Right forelimb (tissue), 1 donor: ENCODE measurements around the gene MKNK2.

Experiments used
- DNase-seq: peaks from one replicate; pipeline ENCODE4 v3.0.0-alpha.2; 2018

MKNK2 gene

DNA sequence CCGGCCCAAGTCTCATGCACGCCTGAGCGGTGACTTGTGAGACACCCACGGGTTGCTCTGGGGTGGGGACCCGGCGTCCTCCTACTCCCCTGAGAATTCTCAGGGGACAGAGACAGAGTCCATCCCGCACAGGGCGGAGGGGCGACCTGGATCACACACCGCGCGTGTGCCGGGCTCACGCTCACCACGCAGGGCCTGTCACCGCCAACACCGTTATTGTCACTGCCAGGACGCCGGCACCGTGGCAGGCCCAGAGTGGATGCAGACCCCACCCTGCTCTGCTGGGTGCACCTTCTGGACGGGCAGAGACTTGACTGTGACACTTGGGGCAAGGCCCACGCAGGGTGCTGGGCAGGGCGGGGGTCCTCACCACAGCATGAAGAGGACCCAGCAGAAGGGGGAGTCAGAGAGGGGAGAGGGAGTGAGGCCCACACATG is 28.8 kb upstream of the MKNK2 start:
- no peak for DNase-seq

DNA sequence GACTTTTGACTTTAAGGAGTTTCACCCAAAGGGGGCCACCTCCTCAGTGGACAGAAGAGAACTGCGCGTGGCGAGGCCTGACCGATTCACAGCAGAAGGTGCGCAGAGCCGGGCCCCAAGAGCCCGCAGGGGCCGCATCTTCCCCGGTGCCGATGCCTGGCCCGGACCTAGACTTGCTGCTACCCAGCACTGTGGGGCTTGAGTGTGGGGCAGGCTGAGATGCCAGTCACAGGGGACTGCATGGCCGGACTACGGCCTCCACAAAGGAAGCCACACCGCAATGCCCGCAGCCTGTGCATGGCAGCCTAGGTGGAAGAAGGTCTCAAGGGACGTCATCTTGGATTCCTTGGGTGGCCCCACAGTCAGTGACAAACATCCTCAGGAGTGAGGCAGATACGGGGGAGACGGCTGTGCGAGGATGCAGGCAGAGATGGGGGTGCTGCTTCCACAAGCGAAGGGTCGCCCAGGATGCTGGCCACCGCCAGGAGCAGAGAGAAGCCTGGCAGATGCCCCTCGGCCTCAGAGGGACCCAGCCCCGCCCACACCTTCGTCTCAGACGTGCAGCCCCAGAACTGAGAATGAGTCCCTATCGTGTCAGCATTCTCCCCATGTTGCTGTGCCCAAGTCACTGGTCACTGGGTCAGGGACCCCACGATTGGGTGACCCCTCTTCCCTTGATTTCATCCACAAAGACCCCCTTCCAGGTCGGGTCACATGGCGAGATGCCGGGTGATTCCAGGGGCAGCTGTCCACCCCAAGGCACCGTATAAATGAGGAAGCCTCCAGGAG is 28.2 kb upstream of the MKNK2 start:
- no peak for DNase-seq

DNA sequence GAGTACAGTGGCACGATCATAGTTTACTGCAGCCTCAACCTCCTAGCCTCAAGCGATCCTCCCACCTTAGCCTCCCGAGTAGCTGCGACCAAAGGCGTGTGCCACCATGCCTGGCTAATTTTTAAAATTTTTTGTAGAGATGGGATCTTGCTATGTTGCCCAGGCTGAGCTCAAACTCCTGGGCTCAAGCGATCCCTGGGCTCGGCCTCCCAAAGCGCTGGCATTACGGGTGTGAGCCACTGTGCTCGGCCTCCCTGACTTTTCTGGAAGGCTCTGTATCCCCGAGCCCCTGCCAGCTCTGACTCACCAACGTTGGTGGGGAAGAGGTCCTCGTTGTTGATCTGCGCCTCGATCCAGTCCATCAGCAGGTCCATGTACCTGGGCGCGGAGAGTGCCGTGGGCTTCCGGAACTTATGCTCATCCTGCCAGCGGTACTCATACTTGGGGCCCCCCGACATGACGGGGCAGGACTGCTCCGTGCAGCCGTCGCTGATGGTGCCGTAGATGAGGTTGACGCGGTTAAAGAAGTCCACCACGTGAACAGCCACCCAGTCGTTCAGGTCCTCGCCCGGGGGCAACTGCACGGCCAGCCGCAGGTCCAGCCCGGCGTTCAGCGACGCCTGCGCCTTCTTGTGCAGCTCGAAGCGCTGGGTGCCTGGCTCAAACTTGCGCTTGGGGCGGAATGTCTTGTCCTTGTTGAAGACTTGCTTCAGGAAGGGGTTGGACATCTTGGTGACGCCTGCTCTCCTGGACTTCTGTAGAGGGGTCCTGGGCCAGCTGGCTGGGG is 27.0 kb upstream of the MKNK2 start:
- no peak for DNase-seq

DNA sequence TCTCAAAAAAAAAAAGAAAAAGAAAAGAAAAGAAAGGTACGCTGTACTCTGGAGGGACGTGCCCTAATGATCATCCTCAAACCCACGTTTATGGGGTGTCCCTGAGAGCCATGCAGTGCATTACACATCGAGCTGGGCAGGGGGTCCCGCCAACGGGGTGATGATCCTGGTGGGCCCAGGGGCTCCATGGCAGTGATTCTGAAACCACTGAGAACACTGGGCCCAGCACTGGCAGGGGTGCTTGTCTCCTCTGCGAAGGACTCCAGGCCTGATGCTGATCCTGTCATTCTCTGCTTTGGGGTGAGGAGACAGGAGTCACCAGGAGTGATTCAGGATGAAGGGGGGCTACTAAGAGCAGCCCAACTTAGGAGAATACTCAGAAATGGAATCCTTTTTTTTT is 26.4 kb upstream of the MKNK2 start:
- no peak for DNase-seq

DNA sequence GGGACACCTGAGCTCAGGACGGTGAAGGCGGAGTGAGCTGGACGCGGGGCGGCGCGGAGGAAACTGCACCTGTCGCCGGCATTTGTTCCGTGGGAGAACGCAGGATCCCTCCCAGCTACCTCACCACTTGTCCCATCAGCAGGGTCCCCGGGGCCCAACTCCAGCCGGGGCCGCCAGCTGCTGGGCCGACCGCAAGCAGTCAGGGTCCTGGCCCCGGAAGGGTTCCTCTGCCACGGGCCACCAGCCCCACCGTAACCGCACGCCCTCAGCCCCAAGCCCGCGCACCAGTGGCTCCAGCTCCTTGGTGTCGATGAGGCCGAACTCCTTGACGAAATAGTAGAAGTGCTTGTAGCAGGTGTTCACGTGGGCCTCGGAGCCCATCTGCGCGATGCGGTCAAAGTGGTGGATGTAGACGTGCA is 25.5 kb upstream of the MKNK2 start:
- DNase-seq, result no peak

DNA sequence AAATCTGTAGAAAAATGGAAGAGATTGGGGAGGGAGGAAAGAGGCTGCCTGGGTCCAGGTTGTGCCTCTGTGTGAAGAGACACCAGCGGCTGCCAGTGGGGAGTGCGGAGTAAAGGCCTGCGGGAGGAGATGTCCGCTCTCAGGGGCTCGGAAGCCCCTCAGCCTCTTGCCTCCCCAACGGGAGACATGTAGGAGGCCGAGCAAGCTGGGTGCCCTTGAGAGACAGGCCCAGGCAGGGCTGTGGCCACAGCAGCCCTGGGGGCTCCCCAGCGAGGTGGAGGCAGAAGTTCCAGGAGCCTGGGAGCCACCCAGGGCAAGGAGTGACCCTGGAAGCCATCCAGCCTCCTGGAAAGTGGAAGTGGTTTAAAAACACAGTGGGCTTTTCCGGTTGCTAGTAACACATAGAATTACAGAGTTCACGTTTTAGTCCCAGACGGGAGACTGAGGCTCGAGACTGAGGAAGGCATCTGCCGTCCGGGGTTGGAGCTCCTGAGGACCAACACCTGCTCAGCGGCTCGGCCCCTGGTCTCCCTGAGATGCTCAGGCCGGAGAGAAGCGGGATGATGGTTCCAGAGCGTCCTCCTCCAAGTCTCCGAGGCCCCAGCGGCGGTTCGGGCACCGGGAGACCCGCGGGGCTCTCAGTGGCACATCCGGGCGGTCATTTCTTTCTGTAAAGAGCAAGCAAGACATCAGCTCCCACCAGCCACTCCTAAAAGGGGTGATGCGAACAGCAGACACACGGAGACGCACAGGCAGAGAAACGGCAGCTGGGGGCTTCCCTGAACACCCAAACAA is 21.9 kb upstream of the MKNK2 start:
- DNase-seq, result no peak

DNA sequence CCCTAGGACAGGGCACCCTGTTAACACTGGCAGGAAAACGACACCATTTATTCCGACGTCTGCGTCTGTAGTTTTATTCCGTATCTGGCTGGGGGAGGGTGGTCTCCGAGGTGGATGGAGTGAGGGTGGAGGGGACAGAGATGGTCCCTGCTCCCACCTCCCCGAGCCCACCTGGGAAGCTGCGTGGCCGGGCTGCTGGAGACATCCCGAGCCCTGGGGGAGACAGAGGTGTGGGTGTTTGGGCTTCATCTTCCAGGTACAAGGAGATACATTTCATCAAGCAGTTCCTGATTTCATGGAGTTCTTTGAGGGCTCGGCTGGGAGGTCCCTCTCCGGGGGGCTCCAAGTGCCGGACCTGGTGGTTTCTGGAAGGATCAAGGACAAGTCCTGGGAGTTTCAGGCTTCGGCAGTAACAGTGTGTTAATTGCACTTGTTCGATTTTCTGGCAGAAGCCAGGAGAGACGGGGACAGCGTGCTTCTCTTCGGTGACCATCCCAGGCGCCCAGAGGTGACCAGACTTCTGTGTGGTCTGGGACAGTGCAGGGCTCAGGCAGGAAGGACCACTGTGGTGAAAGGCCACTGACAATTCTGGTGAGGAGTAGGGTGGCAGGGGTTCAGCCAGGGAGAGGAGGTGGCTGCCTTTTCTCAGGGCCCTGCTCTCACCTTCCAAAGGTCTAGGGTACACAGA is 20.1 kb upstream of the MKNK2 start:
- DNase-seq, result no peak

DNA sequence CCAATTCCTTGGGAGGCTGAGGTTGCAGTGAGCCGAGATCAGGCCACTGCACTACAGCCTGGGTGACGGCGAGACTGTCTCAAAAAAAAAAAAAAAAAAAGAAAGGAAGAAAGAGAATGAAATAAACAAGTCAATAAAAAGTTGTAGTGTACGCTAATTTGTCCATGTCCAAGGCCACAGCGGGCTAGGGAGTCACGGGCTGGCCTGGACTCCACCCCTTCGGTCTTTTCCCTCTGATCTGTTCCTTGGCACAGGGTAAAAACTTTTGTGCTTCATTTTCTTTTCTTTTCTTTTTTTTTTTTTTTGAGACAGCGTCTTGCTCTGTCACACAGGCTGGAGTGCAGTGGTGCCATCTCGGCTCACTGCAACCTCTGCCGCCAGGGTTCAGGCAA is 19.4 kb upstream of the MKNK2 start:
- no peak for DNase-seq

DNA sequence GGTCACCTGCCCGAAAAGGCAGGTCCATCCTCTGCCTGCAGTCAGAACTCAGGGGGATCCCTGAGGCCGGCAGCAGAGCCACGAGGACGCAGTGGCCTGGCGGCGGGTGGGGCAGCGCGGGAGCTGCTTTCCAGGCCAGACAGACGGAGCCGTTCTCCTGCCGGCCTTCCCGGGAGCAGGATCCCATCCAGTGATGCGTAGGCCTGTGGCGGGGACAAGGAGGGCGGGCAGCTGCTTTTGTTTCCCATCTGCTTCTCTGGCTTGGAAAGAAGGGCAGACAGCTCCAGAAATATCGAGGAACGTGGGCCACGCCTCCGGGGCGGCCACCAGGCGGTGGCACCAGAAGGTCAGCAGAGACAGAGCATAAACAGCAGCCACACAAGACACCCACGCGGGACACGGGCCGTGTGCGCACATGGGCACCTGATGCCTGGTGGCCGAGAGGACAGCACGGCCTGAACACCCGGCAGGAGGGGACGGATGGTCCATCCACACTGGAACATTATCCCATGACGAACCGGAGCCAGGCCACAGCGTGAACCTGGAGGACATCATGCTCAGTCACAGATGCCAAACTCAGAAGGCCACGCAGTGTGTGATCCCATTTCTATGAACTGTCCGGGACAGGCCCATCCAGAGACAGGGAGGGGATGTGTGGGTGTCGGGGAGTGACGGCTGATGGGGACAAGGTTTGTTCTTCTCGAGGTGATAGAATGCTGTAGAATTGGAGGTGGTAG is 13.9 kb upstream of the MKNK2 start:
- no peak for DNase-seq

DNA sequence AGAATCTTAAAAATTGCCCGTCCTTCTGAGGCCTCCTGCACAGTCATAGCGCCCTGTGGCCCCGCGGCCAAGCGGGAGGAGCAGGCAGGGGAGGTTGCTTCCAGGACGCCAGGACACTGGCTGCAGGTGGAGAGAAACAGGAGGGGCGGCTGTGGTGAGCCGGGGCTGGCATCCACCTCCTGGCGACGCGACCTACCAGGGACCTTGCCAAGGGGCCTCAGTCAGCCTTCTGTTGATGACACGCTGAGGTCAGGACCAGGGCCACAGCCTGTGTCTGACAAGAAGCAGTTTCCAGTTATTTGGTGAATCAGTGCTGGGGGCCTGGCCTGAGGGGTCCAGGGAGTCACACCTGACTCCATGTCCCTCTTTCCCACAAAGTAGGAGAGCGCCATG is 13.3 kb upstream of the MKNK2 start:
- no peak for DNase-seq

DNA sequence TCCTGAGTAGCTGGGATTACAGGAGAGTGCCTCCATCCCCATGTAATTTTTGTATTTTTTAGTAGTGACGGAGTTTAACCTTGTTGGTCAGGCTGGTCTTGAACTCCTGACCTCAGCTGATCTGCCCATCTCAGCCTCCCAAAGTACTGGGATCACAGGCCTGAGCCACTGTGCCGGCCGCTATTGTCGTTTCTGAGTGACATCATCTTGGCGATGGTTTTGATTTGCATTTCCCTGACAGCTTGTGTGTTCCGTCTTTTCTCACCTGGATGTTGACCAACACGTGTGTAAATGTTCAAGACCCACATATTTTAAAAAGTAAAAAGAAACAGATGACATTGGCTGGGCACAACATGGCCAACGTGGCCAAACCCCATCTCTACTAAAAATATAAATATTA is 12.8 kb upstream of the MKNK2 start:
- DNase-seq, result no peak

DNA sequence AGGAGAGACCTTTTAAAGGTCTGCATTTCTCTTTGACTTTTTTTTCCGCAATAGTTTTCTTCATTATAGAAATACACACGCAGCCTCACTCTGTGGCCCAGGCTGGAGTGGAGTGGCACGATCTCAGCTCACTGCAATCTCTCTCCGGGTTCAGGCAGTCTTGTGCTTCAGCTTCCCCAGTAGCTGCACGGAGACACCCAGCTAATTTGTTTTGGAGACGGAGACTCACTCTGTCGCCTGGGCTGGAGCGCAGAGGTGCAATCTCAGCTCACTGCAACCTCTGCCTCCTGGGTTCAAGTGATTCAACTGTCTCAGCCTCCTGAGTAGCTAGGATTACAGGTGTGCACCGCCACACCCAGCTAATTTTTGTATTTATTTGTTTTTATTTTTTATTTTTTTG is 11.7 kb upstream of the MKNK2 start:
- no peak for DNase-seq

DNA sequence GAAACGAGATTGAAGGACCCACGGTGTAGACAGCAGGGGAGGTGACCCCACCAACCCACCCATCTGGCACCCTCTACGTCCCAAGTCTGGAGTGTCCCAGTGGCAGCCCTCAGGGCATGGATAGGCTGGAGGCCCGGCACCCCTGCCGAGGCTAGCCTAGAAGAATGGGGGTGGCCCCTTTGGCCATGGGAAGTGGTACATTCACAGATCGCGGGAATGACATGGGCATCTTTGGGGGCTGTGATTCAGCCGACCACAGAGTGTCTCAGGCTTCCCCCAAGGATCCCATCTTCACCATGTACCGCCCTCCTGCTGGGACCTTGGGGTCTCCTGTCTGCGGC is 11.3 kb upstream of the MKNK2 start:
- no peak for DNase-seq

DNA sequence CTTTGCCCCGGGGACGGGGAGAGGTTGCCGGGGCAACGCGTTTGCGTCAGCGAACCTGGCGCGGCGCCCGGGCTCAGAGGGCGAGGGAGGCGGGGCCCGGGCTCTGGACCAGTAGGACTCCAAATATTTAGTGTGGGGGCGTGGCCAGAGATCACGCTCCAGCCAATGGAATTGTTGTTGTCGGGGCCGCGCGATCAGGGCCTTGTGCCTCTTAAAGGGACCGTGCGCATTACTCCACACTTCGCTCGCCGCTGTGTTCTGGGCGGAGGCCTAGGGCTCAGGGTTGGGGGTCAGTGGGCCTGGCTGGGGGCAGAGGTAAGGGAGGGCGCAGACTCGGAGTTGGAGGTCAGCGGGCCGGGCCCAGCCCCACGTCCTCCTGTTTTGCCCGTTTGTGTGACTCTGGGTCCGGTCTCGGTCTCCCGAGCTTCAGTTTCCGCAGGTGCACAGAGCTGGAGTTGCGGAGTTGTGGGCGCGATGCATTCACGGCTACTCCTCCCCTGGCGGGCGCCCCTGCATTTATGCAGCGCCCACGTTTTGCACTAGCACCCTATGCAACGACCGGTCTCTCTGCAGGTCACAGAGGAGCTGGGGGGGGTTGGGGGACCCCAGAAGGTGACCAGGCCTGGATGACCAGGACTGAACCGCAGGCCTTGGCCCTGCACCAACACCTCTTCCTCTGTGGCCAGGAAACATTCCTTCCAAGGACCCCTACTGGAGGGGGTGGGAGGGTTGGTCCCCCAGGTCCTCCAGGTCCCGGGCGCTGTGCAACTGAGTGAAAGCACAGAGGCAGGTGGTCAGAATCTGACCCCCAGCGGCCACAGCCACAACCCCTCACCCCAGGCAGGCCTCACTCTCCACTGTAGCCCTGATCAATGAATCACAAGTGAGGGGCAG is 10.7 kb upstream of the MKNK2 start:
- peak; percentile 100 for DNase-seq

DNA sequence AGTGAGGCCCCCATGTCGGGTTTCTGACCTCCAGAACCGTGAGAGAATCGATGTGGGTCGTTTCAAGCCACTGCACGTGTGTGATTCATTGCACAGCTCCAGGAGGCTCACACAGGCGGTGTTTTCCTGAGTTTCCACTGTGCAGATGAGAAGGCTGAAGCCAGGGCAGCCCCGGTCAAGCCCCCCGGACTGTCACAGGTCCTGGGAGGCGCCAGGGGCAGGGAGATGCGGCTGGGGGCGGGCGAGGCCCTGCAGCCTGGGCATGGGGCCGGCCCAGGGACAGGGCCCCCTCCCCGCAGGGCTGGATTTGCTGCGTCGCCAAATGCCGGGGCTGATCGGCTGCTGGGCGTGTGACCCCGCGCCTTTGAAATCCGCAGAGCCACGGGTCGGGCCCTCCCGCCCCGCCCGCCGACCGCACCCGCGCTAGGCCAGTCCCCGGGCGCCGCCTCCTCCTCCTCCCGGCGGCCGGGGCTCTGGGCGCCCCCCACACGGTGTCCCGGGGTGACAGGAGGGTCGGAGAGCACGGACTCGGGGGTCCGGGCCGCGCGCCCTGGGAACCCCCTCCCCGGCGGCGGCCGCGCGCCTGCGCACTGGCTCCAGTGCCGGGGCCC is 9.9 kb upstream of the MKNK2 start:
- no peak for DNase-seq

DNA sequence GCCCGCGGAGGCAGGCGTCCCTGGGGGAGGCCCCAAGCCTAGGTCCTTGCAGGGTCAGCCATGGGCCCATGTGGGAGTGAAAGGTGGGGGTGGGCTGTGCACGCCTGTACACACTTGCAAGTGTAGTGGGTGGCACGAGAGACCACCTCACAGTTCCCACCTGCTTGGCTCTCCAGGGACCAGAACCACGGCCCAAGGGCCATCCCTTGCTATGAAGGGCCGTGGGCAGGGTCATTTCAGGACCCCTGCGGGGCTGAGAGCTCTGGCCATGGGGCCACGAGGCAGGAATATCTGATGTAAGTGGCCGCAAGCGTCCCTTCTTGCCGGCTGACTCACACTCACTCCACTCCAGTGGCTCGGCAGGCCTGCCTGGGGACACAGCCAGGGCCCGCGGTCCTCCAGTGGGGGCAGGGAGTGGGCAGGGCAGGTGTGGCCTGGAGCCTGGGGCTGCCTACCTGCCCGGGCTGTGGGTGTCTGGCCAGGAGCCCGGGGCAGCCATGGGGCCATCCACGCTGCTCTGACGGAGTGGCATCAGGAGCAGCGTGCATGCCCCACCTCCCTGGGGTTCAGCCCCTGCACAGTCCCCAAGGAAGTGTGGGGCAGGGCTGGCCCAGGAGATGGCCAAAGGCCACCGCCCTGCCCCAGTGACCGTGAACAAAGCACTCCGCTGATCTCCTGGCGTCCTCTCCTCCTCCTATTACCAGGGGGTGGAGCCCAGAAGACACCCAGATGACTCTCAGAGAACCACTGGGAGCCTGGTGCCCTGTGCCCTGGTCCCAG is 8.6 kb upstream of the MKNK2 start:
- DNase-seq, result no peak

DNA sequence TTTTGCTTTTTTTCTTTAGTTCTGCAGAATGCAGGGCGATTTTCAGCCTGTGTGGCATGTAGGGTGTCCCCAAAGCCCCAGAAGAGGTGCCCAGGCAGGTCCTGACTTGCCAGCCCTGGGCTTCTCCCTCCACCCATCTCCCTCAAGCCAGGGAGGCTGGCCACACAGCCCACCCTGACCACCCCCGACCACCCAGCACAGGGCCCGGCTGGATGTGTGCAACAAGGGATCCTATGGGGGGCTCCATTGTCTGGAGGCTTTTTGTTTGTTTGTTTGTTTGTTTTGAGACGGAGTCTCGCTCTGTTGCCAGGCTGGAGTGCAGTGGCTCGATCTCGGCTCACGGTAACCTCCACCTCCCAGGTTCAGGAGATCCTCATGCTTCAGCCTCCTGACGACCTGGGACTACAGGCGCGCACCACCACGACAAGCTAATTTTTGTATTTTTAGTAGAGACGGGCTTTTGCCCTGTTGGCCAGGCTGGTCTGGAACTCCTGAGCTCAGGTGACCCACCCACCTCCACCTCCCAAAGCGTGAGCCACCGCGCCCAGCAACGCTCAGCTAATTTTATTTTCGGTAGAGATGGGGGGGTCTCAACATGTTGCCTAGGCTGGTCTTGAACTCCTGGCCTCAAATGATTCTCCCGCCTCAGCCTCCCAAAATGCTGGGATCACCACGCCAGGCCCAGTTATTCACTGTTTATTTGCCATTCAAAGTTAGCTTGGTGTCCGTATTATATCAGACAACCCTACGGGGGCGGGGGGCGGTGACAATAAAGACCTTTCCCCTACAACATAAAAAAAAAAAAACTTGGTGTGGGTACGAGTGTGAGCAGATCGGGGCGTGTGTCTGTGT is 7.8 kb upstream of the MKNK2 start:
- DNase-seq, result no peak

DNA sequence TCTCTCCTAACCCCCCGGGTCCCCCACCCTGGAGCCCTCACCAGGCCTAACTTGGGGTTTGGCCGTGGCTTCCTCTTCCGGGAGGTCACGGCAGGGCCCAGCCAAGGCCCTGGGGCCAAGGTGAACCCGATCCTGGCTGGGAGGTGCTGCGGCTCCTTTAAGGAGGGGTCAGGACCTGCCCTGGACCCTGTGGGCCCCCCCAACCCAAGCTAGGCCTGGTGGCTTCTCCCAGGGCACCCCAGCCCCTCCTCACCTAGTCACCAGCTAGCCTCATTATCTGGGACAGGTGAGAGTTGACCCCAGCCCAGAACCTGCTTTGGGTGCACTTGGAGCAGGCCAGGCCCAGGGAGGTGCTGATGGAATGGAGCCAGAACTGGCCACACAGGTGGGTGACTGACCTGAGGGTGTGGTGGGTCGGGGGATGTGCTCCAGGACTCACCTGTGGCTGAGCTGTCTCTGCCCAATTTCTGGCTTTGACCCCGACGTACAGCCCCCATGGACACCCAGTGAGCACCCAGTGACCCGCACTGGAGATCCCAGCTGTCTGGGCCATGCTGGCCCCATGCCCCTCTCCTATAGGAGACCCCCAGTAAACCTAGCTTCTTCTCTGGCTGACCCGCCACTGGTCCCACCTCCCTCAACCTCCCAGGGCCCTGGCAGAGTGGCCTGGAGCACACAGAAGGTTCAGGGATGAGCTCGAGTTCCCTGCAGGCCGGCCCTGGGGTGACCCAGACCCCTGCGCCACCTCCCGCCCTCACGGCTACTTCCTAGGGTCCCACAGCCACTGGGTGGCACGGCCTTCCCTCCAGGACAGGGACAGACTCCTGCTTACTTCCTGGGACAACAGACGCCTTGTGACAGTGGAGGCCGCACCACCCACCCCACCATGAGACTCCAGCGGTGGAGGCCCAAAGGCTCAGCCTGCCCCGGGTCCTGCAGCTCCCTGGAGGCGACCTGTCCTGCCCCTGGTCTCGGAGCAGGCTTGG is 6.7 kb upstream of the MKNK2 start:
- DNase-seq, result no peak
